HEK293 (cell line): ENCODE data around the gene CCDC78.

Experiments
- HOXA7 ChIP-seq: sonication (generic); formaldehyde crosslinking; IDR thresholded peaks from 2 replicates; pipeline ENCODE4 v1.8.1; 2022; ENCODE audit warnings: missing genetic modification reagents, borderline replicate concordance
- IKZF3 ChIP-seq: fragments of 450-650 bp; IDR thresholded peaks from 2 replicates; pipeline ENCODE4 v1.5.0; 2018; ENCODE audit warnings: missing biosample characterization, mild to moderate bottlenecking, missing genetic modification characterization, moderate library complexity
- KLF10 ChIP-seq: fragments of 450-650 bp; IDR thresholded peaks from 2 replicates; pipeline ENCODE4 v1.5.1; 2018; ENCODE audit warnings: missing biosample characterization, mild to moderate bottlenecking, missing genetic modification characterization
- KLF16 ChIP-seq: fragments of 450-650 bp; formaldehyde crosslinking; IDR thresholded peaks from 2 replicates; pipeline ENCODE4 v1.5.1; 2017; ENCODE audit warnings: missing biosample characterization, missing genetic modification characterization
- KLF8 ChIP-seq: fragments of 450-650 bp; formaldehyde crosslinking; IDR thresholded peaks from 2 replicates; pipeline ENCODE4 v1.5.1; 2016; ENCODE audit warnings: missing biosample characterization, missing genetic modification characterization
- OVOL3 ChIP-seq: fragments of 450-650 bp; formaldehyde crosslinking; IDR thresholded peaks from 2 replicates; pipeline ENCODE4 v1.5.1; 2016; ENCODE audit warnings: missing biosample characterization, missing genetic modification characterization
- SALL2 ChIP-seq: fragments of 450-650 bp; formaldehyde crosslinking; IDR thresholded peaks from 2 replicates; pipeline ENCODE4 v1.5.0; 2017; ENCODE audit warnings: missing biosample characterization, mild to moderate bottlenecking, missing genetic modification characterization, borderline replicate concordance
- ZEB2 ChIP-seq: fragments of 450-650 bp; formaldehyde crosslinking; IDR thresholded peaks from 2 replicates; pipeline ENCODE4 v1.5.1; 2016; ENCODE audit warnings: missing biosample characterization, missing genetic modification characterization
- ZNF132 ChIP-seq: fragments of 450-650 bp; formaldehyde crosslinking; IDR thresholded peaks from 2 replicates; pipeline ENCODE4 v1.5.1; 2017; ENCODE audit warnings: missing biosample characterization, missing genetic modification characterization, borderline replicate concordance
- ZNF155 ChIP-seq: fragments of 450-650 bp; formaldehyde crosslinking; IDR thresholded peaks from 2 replicates; pipeline ENCODE4 v1.5.1; 2016; ENCODE audit warnings: missing biosample characterization, missing genetic modification characterization
- ZNF169 ChIP-seq: fragments of 450-650 bp; formaldehyde crosslinking; IDR thresholded peaks from 2 replicates; pipeline ENCODE4 v1.5.1; 2016; ENCODE audit warnings: missing biosample characterization, missing genetic modification characterization
- ZNF174 ChIP-seq: fragments of 450-650 bp; formaldehyde crosslinking; IDR thresholded peaks from 2 replicates; pipeline ENCODE4 v1.5.0; 2017; ENCODE audit warnings: missing biosample characterization, mild to moderate bottlenecking, missing genetic modification characterization
- ZNF202 ChIP-seq: fragments of 450-650 bp; formaldehyde crosslinking; IDR thresholded peaks from 2 replicates; pipeline ENCODE4 v1.5.1; 2016; ENCODE audit warnings: missing biosample characterization, missing genetic modification characterization, borderline replicate concordance
- ZNF274 ChIP-seq, 2 experiments: fragments of 200-500 bp in 1 of 2; fragments of 450-650 bp in 1 of 2; sonication (Bioruptor generic) in 1 of 2; formaldehyde crosslinking in 1 of 2; IDR thresholded peaks; 2 replicates each; pipeline versions ENCODE4 v1.5.1 to v1.6.1; 2014 to 2016; ENCODE audit warnings: borderline replicate concordance in 1 of 2, inconsistent platforms in 1 of 2, low read length in 1 of 2, missing biosample characterization in 1 of 2, missing genetic modification characterization in 1 of 2
- ZNF292 ChIP-seq: fragments of 450-650 bp; formaldehyde crosslinking; IDR thresholded peaks from 2 replicates; pipeline ENCODE4 v1.5.1; 2016; ENCODE audit warnings: low read depth, missing biosample characterization, missing genetic modification characterization, borderline replicate concordance
- ZNF366 ChIP-seq: fragments of 450-650 bp; formaldehyde crosslinking; conservative IDR thresholded peaks from 2 replicates; pipeline ENCODE4 v1.5.1; 2016; ENCODE audit warnings: missing biosample characterization, missing genetic modification characterization
- ZNF394 ChIP-seq: fragments of 450-650 bp; formaldehyde crosslinking; IDR thresholded peaks from 2 replicates; pipeline ENCODE4 v1.5.1; 2016; ENCODE audit warnings: missing biosample characterization, missing genetic modification characterization, mild to moderate bottlenecking, moderate library complexity, borderline replicate concordance
- ZNF423 ChIP-seq: fragments of 450-650 bp; formaldehyde crosslinking; IDR thresholded peaks from 2 replicates; pipeline ENCODE4 v1.5.1; 2016; ENCODE audit warnings: missing biosample characterization, missing genetic modification characterization
- ZNF473 ChIP-seq: fragments of 450-650 bp; formaldehyde crosslinking; IDR thresholded peaks from 2 replicates; pipeline ENCODE4 v1.5.1; 2017; ENCODE audit warnings: missing biosample characterization, missing genetic modification characterization
- ZNF558 ChIP-seq: fragments of 450-650 bp; formaldehyde crosslinking; IDR thresholded peaks from 2 replicates; pipeline ENCODE4 v1.5.1; 2016; ENCODE audit warnings: missing biosample characterization, missing genetic modification characterization
- ZNF600 ChIP-seq: fragments of 450-650 bp; formaldehyde crosslinking; IDR thresholded peaks from 2 replicates; pipeline ENCODE4 v1.5.1; 2016; ENCODE audit warnings: missing biosample characterization, missing genetic modification characterization
- ZNF660 ChIP-seq: fragments of 450-650 bp; IDR thresholded peaks from 2 replicates; pipeline ENCODE4 v1.5.1; 2018; ENCODE audit warnings: missing biosample characterization, mild to moderate bottlenecking, missing genetic modification characterization
- ZNF776 ChIP-seq: fragments of 450-650 bp; formaldehyde crosslinking; IDR thresholded peaks from 2 replicates; pipeline ENCODE4 v1.5.0; 2017; ENCODE audit warnings: missing biosample characterization, missing genetic modification characterization, borderline replicate concordance
- ZNF777 ChIP-seq: fragments of 450-650 bp; formaldehyde crosslinking; IDR thresholded peaks from 2 replicates; pipeline ENCODE4 v1.5.1; 2017; ENCODE audit warnings: missing biosample characterization, missing genetic modification characterization, borderline replicate concordance
- TF ChIP-seq, protein P1 (sequence below): fragments of 450-650 bp; formaldehyde crosslinking; IDR thresholded peaks from 2 replicates; pipeline ENCODE4 v1.5.1; 2016; ENCODE audit warnings: missing biosample characterization, missing genetic modification characterization
- TF ChIP-seq, protein P2 (sequence below): fragments of 450-650 bp; formaldehyde crosslinking; IDR thresholded peaks from 2 replicates; pipeline ENCODE4 v1.5.1; 2016; ENCODE audit warnings: missing biosample characterization, missing genetic modification characterization
- TF ChIP-seq, protein P3 (sequence below): fragments of 450-650 bp; formaldehyde crosslinking; IDR thresholded peaks from 2 replicates; pipeline ENCODE4 v1.5.1; 2016; ENCODE audit warnings: missing biosample characterization, missing genetic modification characterization
- TF ChIP-seq, protein P4 (sequence below): fragments of 450-650 bp; formaldehyde crosslinking; IDR thresholded peaks from 2 replicates; pipeline ENCODE4 v1.5.1; 2016; ENCODE audit warnings: missing biosample characterization, missing genetic modification characterization
- TF ChIP-seq, protein P5 (sequence below): fragments of 450-650 bp; formaldehyde crosslinking; IDR thresholded peaks from 2 replicates; pipeline ENCODE4 v1.5.1; 2016; ENCODE audit warnings: missing biosample characterization, missing genetic modification characterization, low read depth

The CCDC78 gene

DNA sequence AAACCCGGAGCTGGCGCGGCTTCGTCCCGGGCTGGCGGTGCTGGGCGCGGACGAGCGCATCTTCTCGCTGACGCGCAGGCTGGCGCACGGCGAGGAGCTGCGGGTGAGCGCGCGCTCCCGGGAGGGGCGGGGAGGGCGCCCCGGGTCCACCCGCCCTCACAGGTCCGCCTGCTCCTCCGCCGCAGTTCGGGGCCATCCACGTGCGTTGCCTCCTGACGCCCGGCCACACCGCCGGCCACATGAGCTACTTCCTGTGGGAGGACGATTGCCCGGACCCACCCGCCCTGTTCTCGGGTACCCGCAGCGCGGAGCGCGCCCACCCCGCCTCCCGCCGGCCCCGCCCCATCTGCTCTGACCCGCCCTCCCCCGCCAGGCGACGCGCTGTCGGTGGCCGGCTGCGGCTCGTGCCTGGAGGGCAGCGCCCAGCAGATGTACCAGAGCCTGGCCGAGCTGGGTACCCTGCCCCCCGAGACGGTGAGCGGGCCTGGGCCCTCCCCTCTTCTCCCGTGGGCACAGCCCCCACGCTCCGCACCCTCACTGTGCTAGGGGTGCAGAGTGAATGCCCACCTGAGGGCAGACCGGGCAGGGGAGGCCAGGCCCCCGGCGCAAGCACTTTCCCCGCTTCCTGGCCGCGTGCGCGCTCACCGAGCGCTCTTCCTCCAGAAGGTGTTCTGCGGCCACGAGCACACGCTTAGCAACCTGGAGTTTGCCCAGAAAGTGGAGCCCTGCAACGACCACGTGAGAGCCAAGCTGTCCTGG, 2.1 kb upstream of the CCDC78 start (continued):
- TF ChIP-seq, protein P1, sequence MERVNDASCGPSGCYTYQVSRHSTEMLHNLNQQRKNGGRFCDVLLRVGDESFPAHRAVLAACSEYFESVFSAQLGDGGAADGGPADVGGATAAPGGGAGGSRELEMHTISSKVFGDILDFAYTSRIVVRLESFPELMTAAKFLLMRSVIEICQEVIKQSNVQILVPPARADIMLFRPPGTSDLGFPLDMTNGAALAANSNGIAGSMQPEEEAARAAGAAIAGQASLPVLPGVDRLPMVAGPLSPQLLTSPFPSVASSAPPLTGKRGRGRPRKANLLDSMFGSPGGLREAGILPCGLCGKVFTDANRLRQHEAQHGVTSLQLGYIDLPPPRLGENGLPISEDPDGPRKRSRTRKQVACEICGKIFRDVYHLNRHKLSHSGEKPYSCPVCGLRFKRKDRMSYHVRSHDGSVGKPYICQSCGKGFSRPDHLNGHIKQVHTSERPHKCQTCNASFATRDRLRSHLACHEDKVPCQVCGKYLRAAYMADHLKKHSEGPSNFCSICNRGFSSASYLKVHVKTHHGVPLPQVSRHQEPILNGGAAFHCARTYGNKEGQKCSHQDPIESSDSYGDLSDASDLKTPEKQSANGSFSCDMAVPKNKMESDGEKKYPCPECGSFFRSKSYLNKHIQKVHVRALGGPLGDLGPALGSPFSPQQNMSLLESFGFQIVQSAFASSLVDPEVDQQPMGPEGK: peak; percentile 81
- TF ChIP-seq KLF10 (tag by site-specific recombination) (peak; percentile 6; the same call in 1 of the 2 replicates), ZNF292 (no peak), ZNF155 (tag by site-specific recombination) (no peak), ZNF473 (tag by site-specific recombination) (no peak), KLF8 (tag by site-specific recombination) (peak; percentile 34), HOXA7 (CRISPR knock-in tag) (no peak), ZNF423 (tag by site-specific recombination) (no peak), ZNF132 (no peak), ZNF202 (tag by site-specific recombination) (no peak), OVOL3 (tag by site-specific recombination) (no peak), SALL2 (tag by site-specific recombination) (no peak), ZNF394 (tag by site-specific recombination) (no peak), IKZF3 (tag by site-specific recombination) (no peak), ZNF274 (IDR thresholded peaks at IDR 0.05; ENCODE audit: low read length) (no peak), ZNF274 (tag by site-specific recombination; IDR thresholded peaks at IDR 0.05; ENCODE audit: borderline replicate concordance) (no peak), ZNF600 (tag by site-specific recombination) (peak; percentile 68; the same call in 1 of the 2 replicates), ZEB2 (tag by site-specific recombination) (0 out of 2 replicates have a peak, but pooled peaks have one; percentile 59), ZNF660 (tag by site-specific recombination) (no peak), ZNF558 (no peak), ZNF777 (tag by site-specific recombination) (no peak), ZNF366 (no peak), ZNF174 (tag by site-specific recombination) (no peak), ZNF776 (tag by site-specific recombination) (no peak), ZNF169 (tag by site-specific recombination) (no peak), KLF16 (tag by site-specific recombination) (peak; percentile 68)
- TF ChIP-seq, protein P2, sequence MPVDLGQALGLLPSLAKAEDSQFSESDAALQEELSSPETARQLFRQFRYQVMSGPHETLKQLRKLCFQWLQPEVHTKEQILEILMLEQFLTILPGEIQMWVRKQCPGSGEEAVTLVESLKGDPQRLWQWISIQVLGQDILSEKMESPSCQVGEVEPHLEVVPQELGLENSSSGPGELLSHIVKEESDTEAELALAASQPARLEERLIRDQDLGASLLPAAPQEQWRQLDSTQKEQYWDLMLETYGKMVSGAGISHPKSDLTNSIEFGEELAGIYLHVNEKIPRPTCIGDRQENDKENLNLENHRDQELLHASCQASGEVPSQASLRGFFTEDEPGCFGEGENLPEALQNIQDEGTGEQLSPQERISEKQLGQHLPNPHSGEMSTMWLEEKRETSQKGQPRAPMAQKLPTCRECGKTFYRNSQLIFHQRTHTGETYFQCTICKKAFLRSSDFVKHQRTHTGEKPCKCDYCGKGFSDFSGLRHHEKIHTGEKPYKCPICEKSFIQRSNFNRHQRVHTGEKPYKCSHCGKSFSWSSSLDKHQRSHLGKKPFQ: no peak
- TF ChIP-seq, protein P3, sequence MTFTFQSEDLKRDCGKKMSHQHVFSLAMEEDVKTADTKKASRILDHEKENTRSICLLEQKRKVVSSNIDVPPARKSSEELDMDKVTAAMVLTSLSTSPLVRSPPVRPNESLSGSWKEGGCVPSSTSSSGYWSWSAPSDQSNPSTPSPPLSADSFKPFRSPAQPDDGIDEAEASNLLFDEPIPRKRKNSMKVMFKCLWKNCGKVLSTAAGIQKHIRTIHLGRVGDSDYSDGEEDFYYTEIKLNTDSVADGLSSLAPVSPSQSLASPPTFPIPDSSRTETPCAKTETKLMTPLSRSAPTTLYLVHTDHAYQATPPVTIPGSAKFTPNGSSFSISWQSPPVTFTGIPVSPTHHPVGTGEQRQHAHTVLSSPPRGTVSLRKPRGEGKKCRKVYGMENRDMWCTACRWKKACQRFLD (tag by site-specific recombination): no peak
- TF ChIP-seq, protein P4, sequence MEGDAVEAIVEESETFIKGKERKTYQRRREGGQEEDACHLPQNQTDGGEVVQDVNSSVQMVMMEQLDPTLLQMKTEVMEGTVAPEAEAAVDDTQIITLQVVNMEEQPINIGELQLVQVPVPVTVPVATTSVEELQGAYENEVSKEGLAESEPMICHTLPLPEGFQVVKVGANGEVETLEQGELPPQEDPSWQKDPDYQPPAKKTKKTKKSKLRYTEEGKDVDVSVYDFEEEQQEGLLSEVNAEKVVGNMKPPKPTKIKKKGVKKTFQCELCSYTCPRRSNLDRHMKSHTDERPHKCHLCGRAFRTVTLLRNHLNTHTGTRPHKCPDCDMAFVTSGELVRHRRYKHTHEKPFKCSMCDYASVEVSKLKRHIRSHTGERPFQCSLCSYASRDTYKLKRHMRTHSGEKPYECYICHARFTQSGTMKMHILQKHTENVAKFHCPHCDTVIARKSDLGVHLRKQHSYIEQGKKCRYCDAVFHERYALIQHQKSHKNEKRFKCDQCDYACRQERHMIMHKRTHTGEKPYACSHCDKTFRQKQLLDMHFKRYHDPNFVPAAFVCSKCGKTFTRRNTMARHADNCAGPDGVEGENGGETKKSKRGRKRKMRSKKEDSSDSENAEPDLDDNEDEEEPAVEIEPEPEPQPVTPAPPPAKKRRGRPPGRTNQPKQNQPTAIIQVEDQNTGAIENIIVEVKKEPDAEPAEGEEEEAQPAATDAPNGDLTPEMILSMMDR (tag by site-specific recombination): no peak
- TF ChIP-seq, protein P5, sequence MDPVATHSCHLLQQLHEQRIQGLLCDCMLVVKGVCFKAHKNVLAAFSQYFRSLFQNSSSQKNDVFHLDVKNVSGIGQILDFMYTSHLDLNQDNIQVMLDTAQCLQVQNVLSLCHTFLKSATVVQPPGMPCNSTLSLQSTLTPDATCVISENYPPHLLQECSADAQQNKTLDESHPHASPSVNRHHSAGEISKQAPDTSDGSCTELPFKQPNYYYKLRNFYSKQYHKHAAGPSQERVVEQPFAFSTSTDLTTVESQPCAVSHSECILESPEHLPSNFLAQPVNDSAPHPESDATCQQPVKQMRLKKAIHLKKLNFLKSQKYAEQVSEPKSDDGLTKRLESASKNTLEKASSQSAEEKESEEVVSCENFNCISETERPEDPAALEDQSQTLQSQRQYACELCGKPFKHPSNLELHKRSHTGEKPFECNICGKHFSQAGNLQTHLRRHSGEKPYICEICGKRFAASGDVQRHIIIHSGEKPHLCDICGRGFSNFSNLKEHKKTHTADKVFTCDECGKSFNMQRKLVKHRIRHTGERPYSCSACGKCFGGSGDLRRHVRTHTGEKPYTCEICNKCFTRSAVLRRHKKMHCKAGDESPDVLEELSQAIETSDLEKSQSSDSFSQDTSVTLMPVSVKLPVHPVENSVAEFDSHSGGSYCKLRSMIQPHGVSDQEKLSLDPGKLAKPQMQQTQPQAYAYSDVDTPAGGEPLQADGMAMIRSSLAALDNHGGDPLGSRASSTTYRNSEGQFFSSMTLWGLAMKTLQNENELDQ (tag by site-specific recombination): no peak
